ENCODE measurements around the gene ESPL1.

ESPL1 gene

DNA sequence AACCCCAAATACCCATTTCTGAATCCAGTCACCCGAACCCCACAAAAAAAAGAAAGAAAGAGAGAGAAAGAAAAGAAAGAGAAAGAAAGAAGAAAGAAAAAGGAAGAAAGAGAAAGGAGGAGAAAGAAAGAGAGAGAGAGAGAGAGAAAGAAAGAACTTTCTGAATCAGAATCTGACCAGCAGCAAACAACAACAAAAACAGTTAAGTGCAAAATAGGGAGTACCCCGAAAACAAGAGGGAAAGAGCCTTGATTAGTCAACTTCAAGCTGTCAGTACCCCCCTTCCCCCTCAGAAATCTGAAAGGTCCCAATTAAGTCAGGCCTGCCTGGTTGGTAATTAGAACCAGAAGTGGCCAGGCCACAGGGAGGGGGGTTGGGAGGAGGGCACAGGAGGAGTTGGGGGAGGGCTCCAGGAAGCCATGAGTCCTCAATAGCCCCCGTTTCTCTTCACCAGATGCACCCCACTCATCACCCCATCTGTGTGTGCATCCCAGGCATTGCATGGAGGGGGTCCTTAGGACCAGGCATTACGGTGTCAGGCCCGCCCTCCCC lies 45.9 kb upstream of the ESPL1 start:
- DNase-seq (ENCODE audit: insufficient read length, low spot score) = no peak
- FAIRE-seq = no peak
- TF ChIP-seq, protein P1, sequence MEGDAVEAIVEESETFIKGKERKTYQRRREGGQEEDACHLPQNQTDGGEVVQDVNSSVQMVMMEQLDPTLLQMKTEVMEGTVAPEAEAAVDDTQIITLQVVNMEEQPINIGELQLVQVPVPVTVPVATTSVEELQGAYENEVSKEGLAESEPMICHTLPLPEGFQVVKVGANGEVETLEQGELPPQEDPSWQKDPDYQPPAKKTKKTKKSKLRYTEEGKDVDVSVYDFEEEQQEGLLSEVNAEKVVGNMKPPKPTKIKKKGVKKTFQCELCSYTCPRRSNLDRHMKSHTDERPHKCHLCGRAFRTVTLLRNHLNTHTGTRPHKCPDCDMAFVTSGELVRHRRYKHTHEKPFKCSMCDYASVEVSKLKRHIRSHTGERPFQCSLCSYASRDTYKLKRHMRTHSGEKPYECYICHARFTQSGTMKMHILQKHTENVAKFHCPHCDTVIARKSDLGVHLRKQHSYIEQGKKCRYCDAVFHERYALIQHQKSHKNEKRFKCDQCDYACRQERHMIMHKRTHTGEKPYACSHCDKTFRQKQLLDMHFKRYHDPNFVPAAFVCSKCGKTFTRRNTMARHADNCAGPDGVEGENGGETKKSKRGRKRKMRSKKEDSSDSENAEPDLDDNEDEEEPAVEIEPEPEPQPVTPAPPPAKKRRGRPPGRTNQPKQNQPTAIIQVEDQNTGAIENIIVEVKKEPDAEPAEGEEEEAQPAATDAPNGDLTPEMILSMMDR (IDR thresholded peaks at IDR 0.05; ENCODE audit: insufficient read depth, missing control alignments) = no peak

- no peak for DNase-seq (ENCODE audit: insufficient read length, low spot score)
These were observed 45.3 kb upstream of the ESPL1 start for GRCh38 chr12:53222806-53223261.

DNA sequence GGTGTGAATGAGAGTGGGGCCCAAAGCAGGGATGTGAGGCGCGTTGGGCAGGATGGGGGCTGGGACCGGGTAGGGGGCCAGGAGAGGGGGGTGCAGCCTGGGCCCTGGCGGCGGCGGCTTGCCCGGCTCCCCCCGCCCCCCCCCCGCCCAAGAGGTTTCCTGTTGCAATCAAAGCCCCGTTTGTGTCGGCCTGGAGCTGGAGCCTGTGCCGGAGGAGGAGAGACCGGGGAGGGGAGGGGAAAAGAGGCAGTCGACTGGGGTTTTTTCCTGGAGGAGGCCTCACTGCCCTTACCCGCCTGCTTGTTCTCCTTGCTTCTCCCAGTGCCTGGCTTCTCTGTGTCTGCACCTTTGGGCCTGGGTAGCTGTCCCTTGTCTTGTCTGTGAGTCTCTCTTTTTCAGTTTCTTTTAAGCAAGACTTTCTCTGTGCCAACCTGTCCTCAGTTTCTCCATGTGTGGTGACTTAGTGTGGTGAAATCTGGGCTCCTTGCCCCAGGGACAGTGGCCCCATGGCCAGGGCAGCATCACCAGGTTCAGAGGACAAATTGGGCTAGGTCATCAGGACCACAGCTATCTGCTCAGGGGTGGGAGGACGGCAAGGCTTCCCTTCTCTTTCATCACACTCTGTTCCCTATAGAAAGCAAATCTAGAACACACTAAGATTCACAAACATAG lies 44.6 kb upstream of the ESPL1 start:
- DNase-seq (ENCODE audit: insufficient read length, low spot score) (no peak), FAIRE-seq (no peak)
- TF ChIP-seq, protein P1 (IDR thresholded peaks at IDR 0.05; ENCODE audit: insufficient read depth, missing control alignments) = no peak

More at GRCh38 chr12:53222806-53223261, 45.3 kb upstream of the ESPL1 start:
- TF ChIP-seq, protein P1 (IDR thresholded peaks at IDR 0.05; ENCODE audit: insufficient read depth, missing control alignments) = no peak
- FAIRE-seq = no peak

GRCh38 chr12:53224061-53224896 lies 43.8 kb upstream of the ESPL1 start:
- FAIRE-seq (no peak), DNase-seq (ENCODE audit: insufficient read length, low spot score) (no peak)
- TF ChIP-seq, protein P1 (IDR thresholded peaks at IDR 0.05; ENCODE audit: insufficient read depth, missing control alignments) = no peak

GRCh38 chr12:53224897-53225634 lies 43.0 kb upstream of the ESPL1 start:
- FAIRE-seq (no peak), DNase-seq (ENCODE audit: insufficient read length, low spot score) (no peak)
- TF ChIP-seq, protein P1 (IDR thresholded peaks at IDR 0.05; ENCODE audit: insufficient read depth, missing control alignments) = no peak

- TF ChIP-seq, protein P1 (IDR thresholded peaks at IDR 0.05; ENCODE audit: insufficient read depth, missing control alignments) = no peak
- DNase-seq (ENCODE audit: insufficient read length, low spot score) = no peak
- no peak for FAIRE-seq
These were observed 42.3 kb upstream of the ESPL1 start for GRCh38 chr12:53225635-53226424.
